GM12873 (cell line): ENCODE data around the gene CLPTM1L.

ENCODE experiments used
- TF ChIP-seq, protein P1 (sequence below): IDR thresholded peaks from 2 replicates; pipeline ENCODE4 v1.5.1; 2012; ENCODE audit warnings: low read depth, mild to moderate bottlenecking, moderate library complexity, low read length, control low read depth; ENCODE audit not compliant: insufficient read depth; ENCODE audit errors: missing control alignments

Gene CLPTM1L

GRCh38 chr5:1371218-1371971 lies 26.5 kb upstream of the CLPTM1L start:
- TF ChIP-seq, protein P1, sequence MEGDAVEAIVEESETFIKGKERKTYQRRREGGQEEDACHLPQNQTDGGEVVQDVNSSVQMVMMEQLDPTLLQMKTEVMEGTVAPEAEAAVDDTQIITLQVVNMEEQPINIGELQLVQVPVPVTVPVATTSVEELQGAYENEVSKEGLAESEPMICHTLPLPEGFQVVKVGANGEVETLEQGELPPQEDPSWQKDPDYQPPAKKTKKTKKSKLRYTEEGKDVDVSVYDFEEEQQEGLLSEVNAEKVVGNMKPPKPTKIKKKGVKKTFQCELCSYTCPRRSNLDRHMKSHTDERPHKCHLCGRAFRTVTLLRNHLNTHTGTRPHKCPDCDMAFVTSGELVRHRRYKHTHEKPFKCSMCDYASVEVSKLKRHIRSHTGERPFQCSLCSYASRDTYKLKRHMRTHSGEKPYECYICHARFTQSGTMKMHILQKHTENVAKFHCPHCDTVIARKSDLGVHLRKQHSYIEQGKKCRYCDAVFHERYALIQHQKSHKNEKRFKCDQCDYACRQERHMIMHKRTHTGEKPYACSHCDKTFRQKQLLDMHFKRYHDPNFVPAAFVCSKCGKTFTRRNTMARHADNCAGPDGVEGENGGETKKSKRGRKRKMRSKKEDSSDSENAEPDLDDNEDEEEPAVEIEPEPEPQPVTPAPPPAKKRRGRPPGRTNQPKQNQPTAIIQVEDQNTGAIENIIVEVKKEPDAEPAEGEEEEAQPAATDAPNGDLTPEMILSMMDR, result no peak

GRCh38 chr5:1370006-1370405 lies 25.1 kb upstream of the CLPTM1L start:
- TF ChIP-seq, protein P1, result no peak

GRCh38 chr5:1368756-1369155 lies 23.9 kb upstream of the CLPTM1L start:
- TF ChIP-seq, protein P1, result no peak

GRCh38 chr5:1368236-1368635 lies 23.3 kb upstream of the CLPTM1L start:
- TF ChIP-seq, protein P1, result no peak

DNA sequence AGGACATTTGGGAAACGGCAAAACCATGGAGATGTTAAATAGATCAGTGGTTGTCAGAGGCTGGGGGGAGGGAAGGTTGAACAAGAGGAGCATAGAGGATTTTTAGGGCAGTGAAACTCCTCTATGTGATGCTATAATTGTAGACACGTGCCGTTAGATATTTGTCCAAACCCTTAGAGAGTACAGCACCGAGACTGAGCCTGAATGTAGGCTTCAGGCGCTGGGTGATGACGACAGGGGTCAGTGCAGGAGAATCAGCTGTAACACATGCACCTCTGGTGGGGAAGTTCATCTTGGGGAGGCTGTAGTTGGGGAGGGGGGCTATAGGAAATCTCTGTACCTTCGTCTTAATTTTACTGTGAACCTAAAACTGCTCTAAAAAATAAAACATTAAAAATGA lies 22.2 kb upstream of the CLPTM1L start:
- TF ChIP-seq, protein P1, result no peak

DNA sequence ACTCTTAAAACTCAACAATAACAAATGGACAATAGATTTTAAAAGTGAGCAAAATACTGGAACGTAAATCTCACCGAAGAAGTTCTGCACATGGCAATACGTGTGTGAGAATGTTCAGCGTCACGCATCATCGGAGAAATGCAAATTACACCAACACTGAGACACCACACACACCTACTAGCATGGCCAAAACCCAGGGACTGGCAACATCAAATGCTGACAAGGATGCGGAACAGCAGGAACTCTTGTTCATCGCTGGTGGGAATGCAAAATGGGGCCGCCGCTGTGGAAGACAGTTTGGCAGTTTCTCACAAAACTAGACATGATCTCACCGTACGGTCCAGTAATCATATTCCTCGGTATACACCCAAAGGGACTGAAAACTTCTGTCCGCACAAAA lies 21.6 kb upstream of the CLPTM1L start:
- TF ChIP-seq, protein P1, result no peak

DNA sequence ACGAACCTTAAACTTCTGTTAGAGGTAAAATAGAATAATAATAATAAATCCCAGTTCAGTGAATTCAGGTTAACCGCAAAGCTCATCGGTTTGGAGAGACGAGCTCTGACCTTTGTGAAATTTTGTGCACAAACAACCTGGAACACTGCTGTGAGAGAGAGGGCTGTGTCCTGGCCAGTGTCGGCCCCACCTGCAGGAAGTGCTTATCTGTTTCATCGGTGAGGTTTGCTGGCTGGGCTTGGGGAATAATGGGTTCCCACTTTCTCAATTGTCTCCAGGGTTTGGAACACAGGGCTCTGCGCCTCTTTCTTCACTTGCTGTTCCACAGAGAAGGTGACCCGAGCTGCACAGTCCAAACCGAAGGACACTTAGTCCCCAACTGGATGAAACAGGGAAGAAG lies 19.3 kb upstream of the CLPTM1L start:
- TF ChIP-seq, protein P1, result no peak
